ENCODE measurements around the gene FLAD1. TPM values are rescaled to one million over a fixed set of nuclear protein-coding genes. Genes with fewer than 3 reads are reported as not detected.

FLAD1 gene
- total RNA-seq, 5 donors from 2014 or later (not counting 1 experiment from before 2014, with no cell fraction given), result 32.8 to 64.3 (median 53.4) TPM

Other genes with a start within 250 kb of the FLAD1 start
- under 1 TPM; 0.03 to 0.23 (median 0.18) TPM for gene KCNN3, start 113.1 kb upstream of the FLAD1 start, total RNA-seq
- 10 to 100 TPM; 12.6 to 24.9 (median 22.4) TPM for gene PMVK, start 46.6 kb upstream of the FLAD1 start, total RNA-seq
- gene PBXIP1, start 27.2 kb upstream of the FLAD1 start, total RNA-seq, result 100 to 1,000 TPM; 299 to 450 (median 328) TPM
- gene PYGO2, start 21.6 kb upstream of the FLAD1 start, total RNA-seq, result 10 to 100 TPM; 36.0 to 70.8 (median 68.5) TPM
- gene SHC1, start 12.6 kb upstream of the FLAD1 start, total RNA-seq, result 10 to 100 TPM; 61.3 to 88.2 (median 76.8) TPM
- 10 to 100 TPM in 4 of 5 donors, 1 to 10 TPM in 1; 7.9 to 11.8 (median 10.3) TPM for gene CKS1B, start 8.7 kb upstream of the FLAD1 start, total RNA-seq
- 1 to 10 TPM in 3 of 5 donors, not detected in 2; 1.3 to 3.0 (median 1.6) TPM for gene LENEP, start 10.2 kb downstream of the FLAD1 start, total RNA-seq
- gene ZBTB7B, start 19.5 kb downstream of the FLAD1 start, total RNA-seq, result 10 to 100 TPM; 39.6 to 68.4 (median 51.7) TPM
- gene DCST2, start 50.4 kb downstream of the FLAD1 start, total RNA-seq, result 1 to 10 TPM; 1.1 to 2.6 (median 1.6) TPM
- gene DCST1, start 50.5 kb downstream of the FLAD1 start, total RNA-seq, result under 1 TPM in 3 of 5 donors, not detected in 2; 0.30 to 0.58 (median 0.54) TPM
- 10 to 100 TPM; 17.3 to 53.0 (median 37.2) TPM for gene ADAM15, start 68.0 kb downstream of the FLAD1 start, total RNA-seq
- gene EFNA4, start 80.4 kb downstream of the FLAD1 start, total RNA-seq, result 1 to 10 TPM; 3.1 to 7.8 (median 6.6) TPM
- gene EFNA3, start 95.5 kb downstream of the FLAD1 start, total RNA-seq, result 1 to 10 TPM in 3 of 5 donors, under 1 TPM in 1, not detected in 1; 0.68 to 2.6 (median 2.3) TPM
- 1 to 10 TPM; 1.6 to 8.4 (median 5.1) TPM for gene EFNA1, start 144.5 kb downstream of the FLAD1 start, total RNA-seq
- gene SLC50A1, start 152.5 kb downstream of the FLAD1 start, total RNA-seq, result 10 to 100 TPM; 20.7 to 34.9 (median 30.8) TPM
- gene DPM3, start 157.2 kb downstream of the FLAD1 start, total RNA-seq, result 10 to 100 TPM; 26.9 to 70.7 (median 64.5) TPM
- gene KRTCAP2, start 190.0 kb downstream of the FLAD1 start, total RNA-seq, result 100 to 1,000 TPM in 4 of 5 donors, 10 to 100 TPM in 1; 93.6 to 150 (median 138) TPM
- gene TRIM46, start 190.5 kb downstream of the FLAD1 start, total RNA-seq, result 10 to 100 TPM in 2 of 5 donors, 1 to 10 TPM in 3; 5.1 to 12.2 (median 9.8) TPM
- 10 to 100 TPM; 24.1 to 43.9 (median 34.0) TPM for gene THBS3, start 224.6 kb downstream of the FLAD1 start, total RNA-seq
- 10 to 100 TPM; 20.4 to 28.4 (median 25.1) TPM for gene MTX1, start 225.4 kb downstream of the FLAD1 start, total RNA-seq